Transverse colon (tissue), 3 donors: ENCODE measurements around the gene AGPAT4.

Experiments used
- POLR2A ChIP-seq: fragments of 450-650 bp; IDR thresholded peaks from one replicate; pipeline ENCODE4 v1.6.1; 2016; ENCODE audit warnings: antibody characterized with exemption, mild to moderate bottlenecking, moderate library complexity
- TF ChIP-seq, protein P1 (sequence below), 5 experiments: fragments of 200-600 bp in 3 of 5; fragments of 450-650 bp in 2 of 5; sonication (generic) in 3 of 5; IDR thresholded peaks; 1 replicate in 2 of 5; 2 replicates in 3 of 5; pipeline ENCODE4 v1.5.1; 2016 to 2017; ENCODE audit warnings: antibody characterized with exemption in 5 of 5, inconsistent platforms in 3 of 5, mild to moderate bottlenecking in 2 of 5, moderate library complexity in 1 of 5

DNA sequence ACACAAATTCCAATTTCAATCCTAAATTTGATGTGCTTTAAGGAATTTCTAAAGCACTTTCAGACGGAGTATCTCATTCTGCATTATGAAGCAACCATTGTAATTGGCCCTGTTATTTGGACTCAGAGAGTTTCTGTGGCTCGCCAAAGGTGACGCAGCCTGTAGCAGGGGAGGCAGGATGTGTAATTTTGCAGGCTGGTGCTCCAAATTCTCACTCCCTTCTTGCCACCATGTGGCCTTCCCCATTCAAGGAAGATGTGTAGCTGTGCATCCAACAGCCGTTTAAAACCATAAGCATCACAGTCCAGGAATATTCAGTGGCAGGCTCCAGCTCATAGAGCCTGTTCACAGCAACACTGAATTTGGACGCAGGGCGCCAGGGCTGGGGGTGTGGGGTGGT is 45.8 kb downstream of the AGPAT4 start:
- TF ChIP-seq, protein P1, sequence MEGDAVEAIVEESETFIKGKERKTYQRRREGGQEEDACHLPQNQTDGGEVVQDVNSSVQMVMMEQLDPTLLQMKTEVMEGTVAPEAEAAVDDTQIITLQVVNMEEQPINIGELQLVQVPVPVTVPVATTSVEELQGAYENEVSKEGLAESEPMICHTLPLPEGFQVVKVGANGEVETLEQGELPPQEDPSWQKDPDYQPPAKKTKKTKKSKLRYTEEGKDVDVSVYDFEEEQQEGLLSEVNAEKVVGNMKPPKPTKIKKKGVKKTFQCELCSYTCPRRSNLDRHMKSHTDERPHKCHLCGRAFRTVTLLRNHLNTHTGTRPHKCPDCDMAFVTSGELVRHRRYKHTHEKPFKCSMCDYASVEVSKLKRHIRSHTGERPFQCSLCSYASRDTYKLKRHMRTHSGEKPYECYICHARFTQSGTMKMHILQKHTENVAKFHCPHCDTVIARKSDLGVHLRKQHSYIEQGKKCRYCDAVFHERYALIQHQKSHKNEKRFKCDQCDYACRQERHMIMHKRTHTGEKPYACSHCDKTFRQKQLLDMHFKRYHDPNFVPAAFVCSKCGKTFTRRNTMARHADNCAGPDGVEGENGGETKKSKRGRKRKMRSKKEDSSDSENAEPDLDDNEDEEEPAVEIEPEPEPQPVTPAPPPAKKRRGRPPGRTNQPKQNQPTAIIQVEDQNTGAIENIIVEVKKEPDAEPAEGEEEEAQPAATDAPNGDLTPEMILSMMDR (IDR thresholded peaks at IDR 0.05): no peak
- TF ChIP-seq POLR2A: no peak
